ENCODE results near the gene GTF2H3. TPM values are rescaled to one million over a fixed set of nuclear protein-coding genes. Genes with fewer than 3 reads are reported as not detected.

The GTF2H3 gene
- total RNA-seq, 1 donor from 2014 or later, result 11.1 TPM

- intact Hi-C loops (cut with DNase I), result no loop called here
- no peak for ATAC-seq (ENCODE audit: poor library complexity)
- DNase-seq, result no peak
These were observed 50.3 kb downstream of the GTF2H3 start for GRCh38 chr12:123683964-123684363.

DNA sequence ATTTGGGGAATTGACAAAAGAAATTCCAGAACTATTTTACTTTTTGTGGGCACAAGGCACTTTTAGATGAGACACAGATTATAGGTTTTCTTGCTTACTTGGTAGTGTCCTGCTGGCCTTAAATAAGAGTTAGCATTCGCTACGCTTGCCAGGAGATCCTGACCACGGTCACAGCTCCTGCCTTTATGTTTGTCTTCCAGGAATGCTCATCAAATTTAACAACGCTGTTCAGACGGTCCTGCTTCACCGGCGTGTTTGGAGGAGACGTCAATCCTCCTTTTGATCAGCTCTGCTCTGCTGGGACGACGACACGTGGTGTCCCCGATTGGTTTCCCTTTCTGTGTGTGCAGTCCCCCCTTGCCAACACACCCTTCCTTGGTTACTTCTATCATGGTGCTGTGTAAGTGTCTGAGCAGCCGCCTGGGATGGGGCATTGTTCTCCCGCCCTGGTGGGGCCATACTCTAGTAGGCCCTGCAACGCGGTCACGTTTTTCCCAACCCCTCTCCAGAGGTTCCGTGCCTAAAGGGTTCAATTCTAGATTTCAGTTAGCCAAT lies 53.1 kb downstream of the GTF2H3 start:
- DNase-seq (no peak), ATAC-seq (ENCODE audit: poor library complexity) (no peak)
- intact Hi-C loops (cut with DNase I), result no loop called here

DNA sequence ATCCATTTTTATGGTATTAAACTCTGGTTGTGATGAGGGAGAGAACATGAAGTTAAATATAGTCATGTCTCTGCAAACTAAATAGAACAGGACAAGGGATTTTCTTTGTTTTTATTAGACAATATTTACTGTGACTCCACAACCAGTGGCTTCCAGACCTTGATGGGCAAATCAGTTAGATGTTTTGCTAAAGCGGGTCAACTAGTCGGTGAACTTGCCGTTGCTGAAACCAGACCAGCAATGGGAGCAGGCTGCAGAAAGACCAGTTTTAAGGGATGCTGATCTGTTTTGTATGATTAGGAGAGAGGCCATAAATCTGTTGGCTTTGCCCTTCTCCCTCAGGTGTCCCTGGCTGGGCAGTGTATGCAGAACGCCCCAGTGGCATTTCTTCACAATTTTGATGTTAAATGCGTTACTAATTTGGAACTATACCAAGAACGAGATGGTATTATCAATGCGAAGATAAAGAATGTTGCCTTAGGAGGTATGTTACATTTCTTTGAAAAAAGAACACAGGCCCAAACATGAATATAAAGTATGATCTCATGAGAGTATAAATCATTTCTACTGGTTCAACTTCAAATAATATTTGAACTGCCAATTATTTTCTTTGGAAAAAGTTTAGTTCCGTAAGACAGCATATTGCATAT lies 56.7 kb downstream of the GTF2H3 start:
- ATAC-seq (ENCODE audit: poor library complexity) (no peak), DNase-seq (no peak)
- intact Hi-C loops (cut with DNase I), result no loop called here

- intact Hi-C loops (cut with DNase I), result no loop called here
- no peak for DNase-seq
- ATAC-seq (ENCODE audit: poor library complexity), result peak; percentile 72
These were observed 62.6 kb downstream of the GTF2H3 start for GRCh38 chr12:123696207-123696606.

DNA sequence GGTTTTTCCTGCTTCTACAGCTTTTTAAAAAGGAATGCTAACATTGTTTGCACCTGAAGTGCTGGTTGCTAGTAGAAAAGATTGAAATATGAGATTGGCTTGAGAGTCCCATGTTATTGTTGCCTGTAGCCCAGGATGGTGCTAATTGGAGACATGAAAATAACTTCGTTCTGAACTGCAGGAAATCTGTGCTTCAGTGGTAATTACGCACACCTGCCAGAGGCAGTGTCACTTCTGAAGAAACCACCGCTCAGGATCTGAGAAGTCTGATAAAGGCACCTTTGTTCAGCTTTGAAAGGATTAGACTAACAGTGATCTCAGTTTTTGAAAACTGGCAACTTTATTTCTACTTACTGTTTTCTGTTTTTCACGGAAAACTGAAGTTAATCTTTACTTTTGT lies 63.0 kb downstream of the GTF2H3 start:
- ATAC-seq (ENCODE audit: poor library complexity), result no peak
- intact Hi-C loops (cut with DNase I), result no loop called here
- no peak for DNase-seq

DNA sequence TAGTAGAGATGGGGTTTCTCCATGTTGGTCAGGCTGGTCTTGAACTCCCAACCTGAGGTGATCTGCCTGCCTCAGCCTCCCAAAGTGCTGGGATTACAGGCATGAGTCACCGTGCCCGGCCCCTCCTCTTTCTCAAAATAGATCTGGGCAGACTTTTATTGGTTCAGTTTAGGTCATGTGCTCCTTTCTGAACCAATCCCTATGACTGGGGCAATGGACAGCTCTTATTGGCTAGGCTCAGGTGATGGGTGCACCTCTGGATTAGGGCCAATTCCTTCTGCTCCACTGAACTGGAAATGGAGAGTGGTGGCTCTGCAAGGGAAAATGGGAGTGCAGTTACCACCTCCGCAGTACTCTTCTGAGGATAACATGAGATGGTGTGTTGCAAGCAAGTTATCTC lies 72.3 kb downstream of the GTF2H3 start:
- DNase-seq, result no peak
- intact Hi-C loops (cut with DNase I), result no loop called here
- no peak for ATAC-seq (ENCODE audit: poor library complexity)

- DNase-seq (no peak), ATAC-seq (ENCODE audit: poor library complexity) (no peak)
- intact Hi-C loops (cut with DNase I), result no loop called here
These were observed 73.8 kb downstream of the GTF2H3 start for GRCh38 chr12:123707466-123707865.

Other genes starting within 250 kb of the GTF2H3 start
- gene KMT5A, start 249.7 kb upstream of the GTF2H3 start, total RNA-seq, result 31.8 TPM
- gene RILPL2, start 197.1 kb upstream of the GTF2H3 start, total RNA-seq, result 1.9 TPM
- gene SNRNP35, start 175.7 kb upstream of the GTF2H3 start, total RNA-seq, result 23.4 TPM
- 92.4 TPM for gene RILPL1, start 100.1 kb upstream of the GTF2H3 start, total RNA-seq
- gene TMED2, start 49.3 kb upstream of the GTF2H3 start, total RNA-seq, result 155 TPM
- 4.0 TPM for gene DDX55, start 31.7 kb upstream of the GTF2H3 start, total RNA-seq
- gene EIF2B1, start 143 bp upstream of the GTF2H3 start, total RNA-seq, result 28.6 TPM
- gene TCTN2, start 37.3 kb downstream of the GTF2H3 start, total RNA-seq, result 3.3 TPM
- gene ATP6V0A2, start 78.5 kb downstream of the GTF2H3 start, total RNA-seq, result 9.8 TPM
- 0.08 TPM for gene DNAH10, start 128.5 kb downstream of the GTF2H3 start, total RNA-seq